NB4 (cell line): Measurements from ENCODE around the gene MIEF2.

Source experiments
- DNase-seq: peaks from one replicate; pipeline ENCODE4 v3.0.0; 2010; ENCODE audit warnings: low read depth
- H3K4me3 ChIP-seq: one replicate; pipeline ENCODE4 v1.5.1; 2011; ENCODE audit warnings: mild to moderate bottlenecking, low read depth, low read length, moderate library complexity
- CTCF ChIP-seq: IDR thresholded peaks from one replicate; pipeline ENCODE4 v1.5.1; 2012; ENCODE audit warnings: low read depth, low read length
- MAX ChIP-seq: IDR thresholded peaks from 2 replicates; pipeline ENCODE4 v1.6.1; 2011; ENCODE audit warnings: low read depth, low read length
- MYC ChIP-seq: IDR thresholded peaks from 2 replicates; pipeline ENCODE4 v1.6.1; 2011; ENCODE audit warnings: low read depth, low read length
- POLR2A ChIP-seq: IDR thresholded peaks from 2 replicates; pipeline ENCODE4 v1.6.1; 2011; ENCODE audit warnings: mild to moderate bottlenecking; ENCODE audit not compliant: insufficient read length; ENCODE audit errors: extremely low read depth

The MIEF2 gene

GRCh38 chr17:18241229-18241871, 19.1 kb upstream of the MIEF2 start:
- TF ChIP-seq POLR2A = no peak
- no peak for TF ChIP-seq MAX
- no peak for TF ChIP-seq CTCF
- no peak for TF ChIP-seq MYC
- no peak for DNase-seq
- H3K4me3 ChIP-seq = no peak overlapping the region

GRCh38 chr17:18245038-18245776, 15.3 kb upstream of the MIEF2 start:
- TF ChIP-seq CTCF (no peak), POLR2A (no peak), MAX (no peak), MYC (no peak)
- no peak overlapping the region for H3K4me3 ChIP-seq
- no peak for DNase-seq

GRCh38 chr17:18246109-18246725, 14.2 kb upstream of the MIEF2 start:
- DNase-seq = no peak
- no peak for TF ChIP-seq CTCF
- TF ChIP-seq POLR2A = no peak
- H3K4me3 ChIP-seq = no peak overlapping the region

- H3K4me3 ChIP-seq = no peak overlapping the region
- DNase-seq = peak; percentile 75
- TF ChIP-seq CTCF (no peak), POLR2A (no peak), MYC (no peak), MAX (no peak)
These were observed 13.4 kb upstream of the MIEF2 start for GRCh38 chr17:18246880-18247612.

- no peak overlapping the region for H3K4me3 ChIP-seq
- DNase-seq = no peak
- no peak for TF ChIP-seq MYC
- TF ChIP-seq CTCF = no peak
- TF ChIP-seq POLR2A = no peak
- no peak for TF ChIP-seq MAX
These were observed 12.9 kb upstream of the MIEF2 start for GRCh38 chr17:18247613-18248001.
